LNCAP (cell line): ENCODE data around the gene HNRNPF.

ENCODE experiments used
- CTCF ChIP-seq: fragments of 450-650 bp; IDR thresholded peaks from 2 replicates; pipeline ENCODE4 v1.5.1; 2017; ENCODE audit warnings: mild to moderate bottlenecking

Gene HNRNPF

GRCh38 chr10:43350686-43351085 lies 58.3 kb downstream of the HNRNPF start:
- TF ChIP-seq CTCF: no peak

GRCh38 chr10:43350156-43350555 lies 58.8 kb downstream of the HNRNPF start:
- TF ChIP-seq CTCF: no peak

DNA sequence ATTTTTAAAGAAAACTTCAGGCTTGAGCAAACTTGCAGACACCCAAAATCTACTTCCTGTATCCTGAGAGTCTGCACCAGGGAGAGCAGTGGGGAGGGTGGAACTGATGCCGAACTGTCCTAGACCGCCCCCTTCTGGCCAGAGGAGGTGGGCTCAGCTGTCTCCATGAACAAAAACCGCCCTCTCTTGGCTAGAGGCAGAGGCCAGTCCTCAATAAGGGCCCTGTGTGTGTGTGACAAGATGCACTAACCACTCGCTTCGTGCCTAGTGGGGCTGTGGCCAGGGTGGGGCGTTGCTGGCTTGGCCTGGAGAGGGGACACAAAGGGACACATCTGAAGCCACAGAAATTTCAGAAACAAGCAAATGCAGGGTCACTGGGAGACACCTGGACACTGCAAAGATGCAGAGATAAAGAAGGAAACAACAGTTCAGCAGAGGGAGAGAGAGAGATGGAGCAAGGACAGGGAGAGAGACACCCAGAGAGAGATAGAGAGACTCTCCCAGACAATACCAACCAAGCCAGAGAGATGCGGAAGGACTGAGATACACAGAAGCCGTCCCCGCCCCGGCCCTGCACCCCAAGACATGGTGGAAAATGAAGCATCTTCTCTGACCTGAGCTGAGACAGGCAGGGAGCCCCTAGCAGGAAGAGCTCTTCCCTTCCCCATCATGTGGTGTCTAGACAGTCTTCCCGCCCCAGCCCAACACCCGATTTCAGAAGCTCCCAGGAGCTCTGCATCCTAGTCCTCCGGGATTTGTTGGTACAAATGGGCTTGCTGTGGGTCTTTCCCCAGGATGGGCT lies 60.3 kb downstream of the HNRNPF start:
- peak; percentile 96 for TF ChIP-seq CTCF

GRCh38 chr10:43347997-43348396 lies 61.0 kb downstream of the HNRNPF start:
- TF ChIP-seq CTCF: no peak

GRCh38 chr10:43344051-43344450 lies 64.9 kb downstream of the HNRNPF start:
- no peak for TF ChIP-seq CTCF

- no peak for TF ChIP-seq CTCF
These were observed 65.9 kb downstream of the HNRNPF start for GRCh38 chr10:43343126-43343525.

DNA sequence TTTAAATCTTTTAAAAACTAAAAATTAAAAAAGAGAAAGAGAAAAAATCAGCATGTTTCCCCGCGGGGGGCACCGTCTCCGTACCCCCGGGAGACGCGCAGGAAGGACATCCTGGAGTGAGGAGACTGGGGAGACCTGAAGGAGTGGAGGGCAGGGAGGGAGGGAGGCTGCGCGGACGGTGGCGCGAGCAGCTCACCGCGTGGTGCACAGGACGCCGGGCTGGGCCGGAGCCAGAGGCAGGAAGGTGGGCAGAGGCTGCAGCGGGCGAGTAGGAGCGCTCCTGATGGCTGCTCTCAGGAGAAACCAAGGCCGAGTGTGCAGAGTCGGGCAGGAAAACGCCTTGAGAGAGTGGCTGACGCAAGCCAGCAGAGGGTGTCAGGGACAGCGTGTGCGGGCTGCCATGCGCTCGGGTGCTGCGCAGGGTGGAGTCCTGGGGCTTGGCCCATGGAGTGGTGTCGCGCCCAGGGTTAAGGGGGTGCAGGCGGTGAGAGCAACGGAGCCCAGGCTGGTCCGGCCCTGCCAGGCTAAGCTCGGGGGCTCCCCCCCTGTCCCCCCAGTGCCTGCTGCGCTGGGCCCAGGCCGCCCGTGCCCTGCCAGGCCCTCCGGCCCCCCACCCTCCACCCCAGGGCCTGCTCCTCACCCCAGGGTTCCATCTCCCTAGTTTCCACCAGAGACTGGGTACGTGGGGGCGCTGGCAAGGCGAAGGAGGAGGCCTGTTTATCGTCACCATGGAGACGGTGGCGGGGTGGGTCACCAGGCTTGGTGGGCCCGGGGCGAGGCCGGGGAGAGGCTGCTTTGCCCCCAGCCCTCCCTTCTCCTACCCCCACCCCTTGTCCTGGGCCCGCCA lies 66.5 kb downstream of the HNRNPF start:
- no peak for TF ChIP-seq CTCF
